Stomach (tissue), 9 donors: Measurements from ENCODE around the gene PTPN2. TPM values are rescaled to one million over a fixed set of nuclear protein-coding genes. Genes with fewer than 3 reads are reported as not detected.

Source experiments
- DNase-seq, 2 donors: peaks; one replicate each; pipeline versions ENCODE4 v3.0.0 to v3.0.0-alpha.2; 2013 to 2019
- H3K27ac ChIP-seq, 5 donors: fragments of 200-600 bp in 4 of 5; sonication (generic) in 4 of 5; one replicate each; pipeline ENCODE4 v1.5.1; 2013 to 2019; ENCODE audit warnings: mild to moderate bottlenecking in 1 of 5, moderate library complexity in 1 of 5
- H3K27me3 ChIP-seq, 3 donors: fragments of 200-600 bp; sonication (generic); one replicate each; pipeline ENCODE4 v1.5.1; 2017 to 2019; ENCODE audit warnings: mixed run types in 1 of 3
- H3K36me3 ChIP-seq, 4 donors: fragments of 200-600 bp; sonication (generic); 1 replicate in 3 of 4; 2 replicates in 1 of 4; pipeline ENCODE4 v1.5.1; 2016 to 2019
- H3K4me1 ChIP-seq, 4 donors: fragments of 200-600 bp; sonication (generic); one replicate each; pipeline ENCODE4 v1.5.1; 2016 to 2019
- H3K4me3 ChIP-seq, 4 donors: fragments of 200-600 bp; sonication (generic) in 3 of 4; one replicate each; pipeline ENCODE4 v1.5.1; 2016 to 2019; ENCODE audit warnings: mild to moderate bottlenecking in 1 of 4
- H3K9me3 ChIP-seq, 4 donors: fragments of 200-600 bp; sonication (generic); one replicate each; pipeline ENCODE4 v1.5.1; 2016 to 2019
- EP300 ChIP-seq: sonication (generic); formaldehyde crosslinking; IDR thresholded peaks from one replicate; pipeline ENCODE4 v1.6.1; 2017; ENCODE audit warnings: antibody characterized with exemption
- POLR2A ChIP-seq, 4 donors: fragments of 450-650 bp; IDR thresholded peaks; one replicate each; pipeline ENCODE4 v1.6.1; 2016; ENCODE audit warnings: antibody characterized with exemption in 4 of 4, control low read depth in 2 of 4, mild to moderate bottlenecking in 1 of 4, moderate library complexity in 1 of 4
- POLR2AphosphoS5 ChIP-seq, 3 donors: sonication (generic); formaldehyde crosslinking; IDR thresholded peaks; one replicate each; pipeline ENCODE4 v1.6.1; 2016; ENCODE audit warnings: antibody characterized with exemption in 3 of 3
- WGBS, 5 donors: extraction: QIAGEN DNeasy Blood & Tissue Kit in 3 of 5; methylation state at CpG; one replicate each; pipeline versions ENCODE4 v1.1.5 to v1.1.7; 2013 to 2018; 5-methylcytosine and 5-hydroxymethylcytosine counted together
- intact Hi-C: fragments of 100-400 bp; cut with DNase I; formaldehyde crosslinking; loops from one replicate; pipeline ENCODE4 v1.15.1; 2023; ENCODE audit warnings: low total_unique reads
- polyA plus RNA-seq, 3 donors: library from polyadenylated mRNA; stranded (reverse); fragments of 200-250 nt; gene quantifications; one replicate each; pipeline ENCODE4 v1.2.3, GENCODE V29; 2013
- total RNA-seq, 5 donors: library from RNA; depleted of rRNA; stranded (reverse); fragments of >200 nt; gene quantifications; one replicate each; pipeline versions ENCODE4 v1.1.0 to v1.2.3, GENCODE V29; 2014 to 2016
- TF ChIP-seq, protein P1 (sequence below), 7 experiments: fragments of 450-650 bp in 4 of 7; fragments of 200-600 bp in 3 of 7; sonication (generic) in 3 of 7; IDR thresholded peaks; one replicate each; pipeline ENCODE4 v1.5.1; 2016 to 2019; ENCODE audit warnings: antibody characterized with exemption in 7 of 7, control low read depth in 2 of 7, mild to moderate bottlenecking in 1 of 7
- donor health status: healthy with polysubstance abuse.
- donor health status: Bipolar disorder and iron deficiency.
- donor health status: healthy.

PTPN2 gene
- total and polyA plus RNA-seq, 8 donors: 5.8 to 66.7 (median 30.3) TPM

DNA sequence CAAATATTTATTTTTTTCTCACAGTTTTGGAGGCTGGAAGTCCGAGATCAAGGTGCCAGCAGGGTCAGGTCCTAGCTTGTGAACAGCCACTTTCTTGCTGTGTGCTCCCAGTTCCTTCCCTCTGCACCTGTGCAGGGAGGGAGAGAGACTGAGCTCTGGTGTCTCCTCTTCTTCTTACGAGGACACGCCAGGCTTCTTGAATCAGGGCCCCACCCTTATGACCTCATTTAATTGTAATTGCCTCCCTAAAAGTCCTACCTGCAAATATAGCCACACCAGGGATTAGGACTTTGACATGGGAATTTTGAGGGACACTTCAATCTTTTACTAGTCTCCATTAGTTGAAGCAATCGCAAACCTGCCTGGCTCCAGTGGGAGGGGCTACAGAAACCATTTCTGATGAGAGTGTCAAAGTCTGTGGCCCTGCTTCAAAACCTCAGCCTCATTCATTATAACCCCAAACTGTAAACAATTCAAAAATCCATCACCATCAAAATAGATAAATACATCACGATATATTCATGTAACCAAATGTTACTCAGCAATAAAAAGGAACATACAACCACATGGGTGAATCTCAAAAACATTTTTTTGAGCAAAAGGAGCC, 45.5 kb upstream of the PTPN2 start:
- no peaks in the 10 kb centered on the region for H3K9me3 ChIP-seq
- H3K27ac ChIP-seq: no peak overlapping the region
- 66 to 75% (median 71%) methylated on average over 5 of the region's 5 CpGs for WGBS, 5 donors
- DNase-seq: no peak
- no peaks in the 10 kb centered on the region for H3K36me3 ChIP-seq
- H3K4me3 ChIP-seq: no peak overlapping the region
- H3K4me1 ChIP-seq: peaks cover 0 to 6% (median 2%) of the 10 kb centered on the region in 4 donors
- intact Hi-C loops: loop anchor here (5.0 kb wide), 1 partner anchor 197 kb away; no protein-coding TSS in a partner anchor
- H3K27me3 ChIP-seq: no peaks in the 10 kb centered on the region
- TF ChIP-seq EP300 (no peak), POLR2A (IDR thresholded peaks at IDR 0.05) (no peak), POLR2AphosphoS5 (IDR thresholded peaks at IDR 0.05) (no peak)
- TF ChIP-seq, protein P1, sequence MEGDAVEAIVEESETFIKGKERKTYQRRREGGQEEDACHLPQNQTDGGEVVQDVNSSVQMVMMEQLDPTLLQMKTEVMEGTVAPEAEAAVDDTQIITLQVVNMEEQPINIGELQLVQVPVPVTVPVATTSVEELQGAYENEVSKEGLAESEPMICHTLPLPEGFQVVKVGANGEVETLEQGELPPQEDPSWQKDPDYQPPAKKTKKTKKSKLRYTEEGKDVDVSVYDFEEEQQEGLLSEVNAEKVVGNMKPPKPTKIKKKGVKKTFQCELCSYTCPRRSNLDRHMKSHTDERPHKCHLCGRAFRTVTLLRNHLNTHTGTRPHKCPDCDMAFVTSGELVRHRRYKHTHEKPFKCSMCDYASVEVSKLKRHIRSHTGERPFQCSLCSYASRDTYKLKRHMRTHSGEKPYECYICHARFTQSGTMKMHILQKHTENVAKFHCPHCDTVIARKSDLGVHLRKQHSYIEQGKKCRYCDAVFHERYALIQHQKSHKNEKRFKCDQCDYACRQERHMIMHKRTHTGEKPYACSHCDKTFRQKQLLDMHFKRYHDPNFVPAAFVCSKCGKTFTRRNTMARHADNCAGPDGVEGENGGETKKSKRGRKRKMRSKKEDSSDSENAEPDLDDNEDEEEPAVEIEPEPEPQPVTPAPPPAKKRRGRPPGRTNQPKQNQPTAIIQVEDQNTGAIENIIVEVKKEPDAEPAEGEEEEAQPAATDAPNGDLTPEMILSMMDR (IDR thresholded peaks at IDR 0.05): no peak

GRCh38 chr18:12928641-12929040, 44.6 kb upstream of the PTPN2 start:
- Histone ChIP-seq H3K27ac (no peak overlapping the region), H3K36me3 (no peaks in the 10 kb centered on the region), H3K9me3 (no peaks in the 10 kb centered on the region), H3K4me3 (no peak overlapping the region), H3K4me1 (no peaks in the 10 kb centered on the region), H3K27me3 (no peaks in the 10 kb centered on the region)
- no peak for DNase-seq
- TF ChIP-seq EP300 (no peak), POLR2AphosphoS5 (IDR thresholded peaks at IDR 0.05) (no peak), POLR2A (IDR thresholded peaks at IDR 0.05) (no peak)
- TF ChIP-seq, protein P1 (IDR thresholded peaks at IDR 0.05): no peak
- intact Hi-C loops: no loop called here
- 78 to 91% (median 86%) methylated on average over 5 of the region's 5 CpGs for WGBS, 5 donors

DNA sequence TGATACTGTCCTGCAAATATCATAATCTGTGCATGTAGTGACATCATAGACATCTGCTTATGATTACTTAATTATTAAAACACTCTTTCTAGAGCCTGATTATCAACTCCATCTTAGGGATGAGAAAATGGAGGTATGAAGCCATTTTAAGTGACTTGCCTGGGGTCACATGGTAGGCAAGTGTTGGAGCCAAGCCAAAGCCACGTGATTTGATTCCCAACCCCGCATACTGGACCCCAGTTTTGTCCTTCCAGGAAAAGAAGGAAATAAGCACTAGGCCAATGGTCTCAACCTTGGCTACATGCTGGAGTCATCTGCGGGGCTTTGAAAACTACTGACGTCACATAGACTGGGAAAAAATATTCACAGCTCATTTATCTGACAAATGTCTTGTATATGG, 44.2 kb upstream of the PTPN2 start:
- 71 to 87% (median 77%) methylated on average over 4 of the region's 4 CpGs for WGBS, 5 donors
- no peak for DNase-seq

GRCh38 chr18:12924616-12925015, 40.6 kb upstream of the PTPN2 start:
- intact Hi-C loops: no loop called here
- WGBS, 5 donors: 62 to 89% (median 87%) methylated on average over 6 of the region's 6 CpGs
- H3K9me3 ChIP-seq: no peaks in the 10 kb centered on the region

More for the DNA sequence above, 44.2 kb upstream of the PTPN2 start:
- no peak for TF ChIP-seq POLR2AphosphoS5 (IDR thresholded peaks at IDR 0.05)
- TF ChIP-seq POLR2A (IDR thresholded peaks at IDR 0.05): no peak
- no peaks in the 10 kb centered on the region for H3K36me3 ChIP-seq
- no peaks in the 10 kb centered on the region for H3K9me3 ChIP-seq
- H3K27me3 ChIP-seq: no peaks in the 10 kb centered on the region
- intact Hi-C loops: no loop called here
- no peaks in the 10 kb centered on the region for H3K4me1 ChIP-seq
- H3K4me3 ChIP-seq: no peak overlapping the region
- no peak overlapping the region for H3K27ac ChIP-seq

More at GRCh38 chr18:12924616-12925015, 40.6 kb upstream of the PTPN2 start:
- H3K36me3 ChIP-seq: no peaks in the 10 kb centered on the region
- TF ChIP-seq POLR2AphosphoS5 (IDR thresholded peaks at IDR 0.05): no peak
- no peak for TF ChIP-seq POLR2A (IDR thresholded peaks at IDR 0.05)
- TF ChIP-seq, protein P1 (IDR thresholded peaks at IDR 0.05): no peak
- TF ChIP-seq EP300: no peak
- H3K4me1 ChIP-seq: no peaks in the 10 kb centered on the region
- H3K27ac ChIP-seq: no peak overlapping the region
- DNase-seq: peak in 1 of 2 donors; percentile 51
- H3K27me3 ChIP-seq: no peaks in the 10 kb centered on the region
- no peak overlapping the region for H3K4me3 ChIP-seq
